Activated naive CD4-positive, alpha-beta T cell treated with anti-CD3 and anti-CD28 coated beads, Interleukin-2, amount 10 ng/mL, durations not matched to agents 7 days and 5 days (primary cell): Measurements from ENCODE around the gene AKAP8.
"Not testable (repeated sequence)": the region's sequence is repeated elsewhere in the genome, so short reads cannot be mapped to it uniquely, and the experiment has no call there.

Experiments used
- CTCF ChIA-PET: fragments of 350-600 bp; sonication (Branson Sonifier 250); formaldehyde crosslinking; loops from one replicate; lab custom pipeline; 2021; ENCODE audit warnings: antibody characterized with exemption; lab: Charles Lee
- DNase-seq: peaks from one replicate; pipeline ENCODE4 v3.0.0-alpha.2; 2020
- H3K27ac Mint-ChIP-seq: one replicate; pipeline ENCODE4 v1.8.0; 2021; ENCODE audit warnings: mild to moderate bottlenecking, moderate library complexity, mixed read lengths
- H3K27me3 Mint-ChIP-seq: one replicate; pipeline ENCODE4 v1.8.0; 2021; ENCODE audit warnings: mild to moderate bottlenecking, mixed read lengths
- H3K36me3 Mint-ChIP-seq: one replicate; pipeline ENCODE4 v1.8.0; 2021; ENCODE audit warnings: mixed read lengths
- H3K4me1 Mint-ChIP-seq: one replicate; pipeline ENCODE4 v1.8.0; 2021; ENCODE audit warnings: mixed read lengths
- H3K4me3 Mint-ChIP-seq: one replicate; pipeline ENCODE4 v1.8.0; 2021; ENCODE audit warnings: mild to moderate bottlenecking, moderate library complexity, mixed read lengths
- H3K9me3 Mint-ChIP-seq: one replicate; pipeline ENCODE4 v1.8.0; 2021; ENCODE audit warnings: mixed read lengths

AKAP8 gene

GRCh38 chr19:15373644-15374043 lies 5.9 kb downstream of the AKAP8 start:
- CTCF ChIA-PET = no interaction called here
- H3K36me3 Mint-ChIP-seq = peaks cover 31% of the 10 kb centered on the region
- no peak for DNase-seq
- no peaks in the 10 kb centered on the region for H3K27me3 Mint-ChIP-seq
- H3K4me3 Mint-ChIP-seq = no peak overlapping the region
- H3K4me1 Mint-ChIP-seq = peaks cover 23% of the 10 kb centered on the region
- H3K9me3 Mint-ChIP-seq = no peaks in the 10 kb centered on the region
- no peak overlapping the region for H3K27ac Mint-ChIP-seq

DNA sequence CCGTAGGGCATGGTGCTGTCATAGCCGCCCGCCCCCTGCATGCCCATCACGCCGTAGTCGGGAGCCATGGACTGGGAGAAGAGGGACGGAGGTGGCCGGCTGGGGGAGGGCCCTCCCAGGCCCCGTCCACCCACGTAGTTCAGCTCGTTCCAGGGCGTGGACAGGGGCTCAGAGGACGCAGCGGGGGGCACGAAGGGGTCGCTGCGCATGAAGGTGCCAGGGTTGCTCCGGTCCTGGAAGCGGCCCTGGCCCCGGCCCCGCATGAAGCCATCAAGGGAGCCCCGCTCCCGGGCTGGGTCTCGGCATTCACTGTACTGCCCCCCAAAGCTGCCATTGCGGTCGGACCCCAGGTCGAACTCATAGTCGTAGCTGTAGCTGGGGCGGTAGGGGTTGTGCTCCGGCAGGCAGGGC lies 6.7 kb downstream of the AKAP8 start:
- Mint-ChIP-seq H3K4me3 (no peak overlapping the region), H3K4me1 (peaks cover 17% of the 10 kb centered on the region), H3K27me3 (no peaks in the 10 kb centered on the region), H3K36me3 (peaks cover 31% of the 10 kb centered on the region), H3K9me3 (no peaks in the 10 kb centered on the region), H3K27ac (no peak overlapping the region)
- CTCF ChIA-PET = no interaction called here
- DNase-seq = no peak

DNA sequence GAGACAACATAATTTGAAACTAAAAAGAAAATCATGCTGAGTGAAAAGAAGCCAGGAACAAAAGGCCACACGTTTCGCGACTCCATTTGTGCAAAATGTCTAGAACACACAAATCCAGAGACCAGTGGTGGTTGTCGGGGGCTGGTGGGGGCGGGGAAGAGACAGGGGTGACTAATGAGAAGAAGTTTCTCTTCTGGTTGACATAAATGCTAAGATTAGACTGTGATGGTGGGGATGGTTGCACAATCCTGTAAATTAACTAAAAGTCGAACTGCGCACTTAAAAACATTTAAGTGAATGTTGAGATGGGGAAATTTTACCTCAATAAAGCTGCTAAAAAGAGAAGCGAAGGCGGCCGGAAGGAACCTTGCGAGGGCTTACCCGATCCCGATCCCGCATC lies 7.1 kb downstream of the AKAP8 start:
- Mint-ChIP-seq H3K9me3 (no peaks in the 10 kb centered on the region), H3K27ac (no peak overlapping the region), H3K27me3 (no peaks in the 10 kb centered on the region), H3K4me3 (no peak overlapping the region), H3K4me1 (peaks cover 13% of the 10 kb centered on the region), H3K36me3 (peaks cover 31% of the 10 kb centered on the region)
- CTCF ChIA-PET = no interaction called here
- DNase-seq = no peak

GRCh38 chr19:15371786-15372380 lies 7.7 kb downstream of the AKAP8 start:
- CTCF ChIA-PET = no interaction called here
- Mint-ChIP-seq H3K27ac (no peak overlapping the region), H3K4me1 (peaks cover 8% of the 10 kb centered on the region), H3K9me3 (no peaks in the 10 kb centered on the region), H3K36me3 (peaks cover 31% of the 10 kb centered on the region), H3K27me3 (no peaks in the 10 kb centered on the region), H3K4me3 (no peak overlapping the region)
- no peak for DNase-seq

- CTCF ChIA-PET = no interaction called here
- Mint-ChIP-seq H3K36me3 (peaks cover 33% of the 10 kb centered on the region), H3K4me3 (no peak overlapping the region), H3K9me3 (no peaks in the 10 kb centered on the region), H3K27me3 (no peaks in the 10 kb centered on the region), H3K4me1 (peaks cover 4% of the 10 kb centered on the region), H3K27ac (no peak overlapping the region)
- no peak for DNase-seq
Observed at GRCh38 chr19:15371119-15371518, 8.5 kb downstream of the AKAP8 start.

- Mint-ChIP-seq H3K4me3 (no peak overlapping the region), H3K27me3 (no peaks in the 10 kb centered on the region), H3K36me3 (peaks cover 41% of the 10 kb centered on the region), H3K9me3 (no peaks in the 10 kb centered on the region), H3K27ac (no peak overlapping the region), H3K4me1 (no peaks in the 10 kb centered on the region)
- CTCF ChIA-PET = no interaction called here
- no peak for DNase-seq
Observed at GRCh38 chr19:15369594-15369891, 10.0 kb downstream of the AKAP8 start.

- H3K27me3 Mint-ChIP-seq = no peaks in the 10 kb centered on the region
- H3K9me3 Mint-ChIP-seq = no peaks in the 10 kb centered on the region
- no peak overlapping the region for H3K4me3 Mint-ChIP-seq
- H3K4me1 Mint-ChIP-seq = no peaks in the 10 kb centered on the region
- no peak for DNase-seq
- CTCF ChIA-PET = no interaction called here
- no peak overlapping the region for H3K27ac Mint-ChIP-seq
- peaks cover 41% of the 10 kb centered on the region for H3K36me3 Mint-ChIP-seq
Observed at GRCh38 chr19:15368798-15369593, 10.6 kb downstream of the AKAP8 start.

DNA sequence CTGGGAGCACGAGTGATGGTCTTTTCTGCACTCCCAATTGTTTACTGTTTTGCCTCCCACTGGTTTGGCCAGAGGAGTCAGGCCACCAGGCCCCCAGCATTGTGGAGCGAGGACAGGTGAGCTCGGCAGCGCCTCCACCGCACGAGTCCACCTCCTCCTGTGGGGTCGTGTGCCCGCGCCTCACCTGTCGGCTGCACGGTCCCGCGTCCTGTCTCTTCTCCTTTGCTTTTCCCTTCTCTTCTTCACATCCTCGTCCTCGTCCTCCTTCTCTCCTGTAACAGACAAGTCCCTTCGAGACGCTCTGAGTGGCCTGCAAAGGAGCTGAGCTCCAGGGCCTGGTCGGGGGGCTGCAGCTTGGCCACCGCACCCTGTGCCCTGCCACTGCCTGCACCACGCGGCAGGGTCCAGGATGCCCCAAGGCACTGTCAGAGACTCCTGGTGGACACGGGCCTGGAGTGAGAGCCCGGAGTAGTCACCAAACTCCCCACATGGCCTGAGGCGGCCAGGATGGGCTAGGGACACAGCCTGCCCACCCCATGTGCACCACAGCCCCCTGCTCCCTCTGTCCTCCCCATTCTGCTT lies 11.4 kb downstream of the AKAP8 start:
- Mint-ChIP-seq H3K36me3 (peaks cover 42% of the 10 kb centered on the region), H3K27me3 (no peaks in the 10 kb centered on the region), H3K4me3 (no peak overlapping the region), H3K27ac (no peak overlapping the region), H3K4me1 (no peaks in the 10 kb centered on the region), H3K9me3 (no peaks in the 10 kb centered on the region)
- no peak for DNase-seq
- CTCF ChIA-PET = no interaction called here

DNA sequence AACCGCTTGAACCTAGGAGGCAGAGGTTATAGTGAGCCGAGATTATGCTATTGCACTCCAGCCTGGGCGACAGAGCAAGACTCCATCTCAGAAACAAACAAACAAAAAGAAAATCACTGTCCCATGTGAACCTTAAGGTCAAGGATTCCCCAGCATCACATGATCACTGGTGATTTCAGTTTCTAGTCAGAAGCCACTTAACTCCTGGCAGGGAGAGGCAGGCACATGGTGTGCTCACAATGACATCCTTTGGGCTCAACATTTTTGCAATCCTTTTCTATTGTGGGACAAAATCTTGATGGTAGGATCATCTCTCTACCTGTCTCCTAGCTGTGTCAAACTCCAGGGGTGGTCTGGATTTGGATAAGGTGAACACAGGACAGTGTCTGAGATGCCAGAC lies 12.1 kb downstream of the AKAP8 start:
- Mint-ChIP-seq H3K4me1 (no peaks in the 10 kb centered on the region), H3K36me3 (peaks cover 38% of the 10 kb centered on the region), H3K9me3 (no peaks in the 10 kb centered on the region), H3K4me3 (no peak overlapping the region), H3K27ac (no peak overlapping the region), H3K27me3 (no peaks in the 10 kb centered on the region)
- DNase-seq = no peak
- CTCF ChIA-PET = no interaction called here

DNA sequence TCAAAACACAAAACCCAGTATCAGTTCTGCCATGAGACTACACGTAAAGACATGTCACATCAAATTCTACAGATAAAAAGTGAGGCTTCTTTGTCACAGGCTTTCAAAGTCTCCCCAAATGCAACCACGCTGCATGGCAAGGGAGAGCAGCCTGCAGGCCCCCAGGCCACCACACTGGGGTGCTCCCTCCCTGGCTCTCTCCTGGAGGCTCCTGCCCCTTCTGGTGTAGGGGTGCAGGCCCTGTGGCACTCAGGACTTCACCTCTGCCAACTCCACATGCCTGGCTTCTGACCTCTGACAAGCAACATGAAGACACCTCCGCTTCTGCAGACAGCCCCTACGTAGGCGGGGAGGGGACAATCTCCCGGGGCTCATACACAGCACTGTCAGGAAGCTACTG lies 14.3 kb downstream of the AKAP8 start:
- Mint-ChIP-seq H3K4me3 (no peak overlapping the region), H3K4me1 (peaks cover 7% of the 10 kb centered on the region), H3K36me3 (peaks cover 42% of the 10 kb centered on the region), H3K27me3 (no peaks in the 10 kb centered on the region), H3K9me3 (no peaks in the 10 kb centered on the region), H3K27ac (no peak overlapping the region)
- CTCF ChIA-PET = interaction anchor here (1.2 kb wide), 1 partner anchor 102 kb away, joined by 3 read pairs; no protein-coding TSS in a partner anchor
- no peak for DNase-seq

DNA sequence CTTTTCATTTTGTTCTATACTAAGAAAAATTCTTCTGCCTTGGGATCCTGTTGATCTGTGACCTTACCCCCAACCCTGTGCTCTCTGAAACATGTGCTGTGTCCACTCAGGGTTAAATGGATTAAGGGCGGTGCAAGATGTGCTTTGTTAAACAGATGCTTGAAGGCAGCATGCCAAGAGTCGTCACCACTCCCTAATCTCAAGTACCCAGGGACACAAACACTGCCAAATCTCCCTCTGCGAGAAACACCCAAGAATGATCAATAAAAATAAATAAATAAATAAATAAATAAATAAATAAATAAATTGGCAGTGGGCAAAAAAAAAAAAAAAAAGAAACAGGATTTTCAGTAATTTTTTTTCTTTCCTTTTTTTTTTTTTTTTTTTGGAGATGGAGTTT lies 15.8 kb downstream of the AKAP8 start:
- H3K27ac Mint-ChIP-seq = not testable (repeated sequence)
- peaks cover 41% of the 10 kb centered on the region for H3K36me3 Mint-ChIP-seq

DNA sequence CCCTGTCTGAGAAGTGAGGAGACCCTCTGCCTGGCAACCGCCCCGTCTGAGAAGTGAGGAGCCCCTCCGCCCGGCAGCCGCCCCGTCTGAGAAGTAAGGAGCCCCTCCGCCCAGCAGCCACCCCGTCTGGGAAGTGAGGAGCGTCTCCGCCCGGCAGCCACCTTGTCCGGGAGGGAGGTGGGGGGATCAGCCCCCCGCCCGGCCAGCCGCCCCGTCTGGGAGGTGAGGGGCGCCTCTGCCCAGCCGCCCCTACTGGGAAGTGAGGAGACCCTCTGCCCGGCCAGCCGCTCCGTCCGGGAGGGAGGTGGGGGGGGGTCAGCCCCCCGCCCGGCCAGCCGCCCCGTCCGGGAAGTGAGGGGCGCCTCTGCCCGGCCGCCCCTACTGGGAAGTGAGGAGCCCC lies 16.5 kb downstream of the AKAP8 start:
- CTCF ChIA-PET, H3K27me3 Mint-ChIP-seq, H3K27ac Mint-ChIP-seq, DNase-seq, H3K4me1 Mint-ChIP-seq, H3K4me3 Mint-ChIP-seq, H3K9me3 Mint-ChIP-seq: not testable (repeated sequence)
- peaks cover 43% of the 10 kb centered on the region for H3K36me3 Mint-ChIP-seq

More for the DNA sequence above, 15.8 kb downstream of the AKAP8 start:
- DNase-seq, H3K4me1 Mint-ChIP-seq, CTCF ChIA-PET, H3K9me3 Mint-ChIP-seq, H3K27me3 Mint-ChIP-seq, H3K4me3 Mint-ChIP-seq: not testable (repeated sequence)

- peak overlapping the region; percentile 55 for H3K27ac Mint-ChIP-seq
- H3K4me3 Mint-ChIP-seq, DNase-seq, H3K9me3 Mint-ChIP-seq, H3K4me1 Mint-ChIP-seq, H3K27me3 Mint-ChIP-seq: not testable (repeated sequence)
- H3K36me3 Mint-ChIP-seq = peaks cover 47% of the 10 kb centered on the region
- CTCF ChIA-PET = interaction anchor here (0.6 kb wide), 1 partner anchor 67 kb away, joined by 3 read pairs; no protein-coding TSS in a partner anchor
Observed at GRCh38 chr19:15360015-15360414, 19.6 kb downstream of the AKAP8 start.

GRCh38 chr19:15358918-15359317 lies 20.7 kb downstream of the AKAP8 start:
- H3K27ac Mint-ChIP-seq = no peak overlapping the region
- no peak overlapping the region for H3K4me3 Mint-ChIP-seq
- H3K36me3 Mint-ChIP-seq = peaks cover 56% of the 10 kb centered on the region
- peaks cover 8% of the 10 kb centered on the region for H3K4me1 Mint-ChIP-seq
- DNase-seq = no peak
- H3K27me3 Mint-ChIP-seq = no peaks in the 10 kb centered on the region
- no peaks in the 10 kb centered on the region for H3K9me3 Mint-ChIP-seq
- CTCF ChIA-PET = interaction anchor here (1.7 kb wide), 1 partner anchor 61 kb away, joined by 4 read pairs; no protein-coding TSS in a partner anchor

DNA sequence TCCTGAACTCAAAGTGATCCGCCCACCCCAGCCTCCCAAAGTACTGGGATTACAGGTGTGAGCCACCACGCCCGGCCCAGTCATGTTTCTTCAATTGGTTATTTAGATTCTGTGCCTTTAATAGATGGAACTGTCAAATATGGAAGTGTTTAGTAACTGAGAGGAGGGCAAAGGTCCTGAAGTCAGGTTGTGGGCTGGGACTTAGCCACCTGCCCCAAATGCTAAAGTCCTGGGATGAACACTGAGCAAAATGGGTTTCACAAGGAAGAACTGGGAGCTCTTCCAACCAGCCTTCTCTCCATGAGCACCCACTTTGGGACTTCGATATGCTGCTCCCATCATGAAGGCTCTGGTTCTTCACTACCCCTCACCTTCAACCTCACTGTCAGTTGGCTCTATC lies 21.7 kb downstream of the AKAP8 start:
- CTCF ChIA-PET = interaction anchor here (0.6 to 1.7 kb wide), 2 partner anchors 62 to 1205 kb away, joined by 3 to 4 read pairs; no protein-coding TSS in a partner anchor

More for the DNA sequence above, 21.7 kb downstream of the AKAP8 start:
- H3K27ac Mint-ChIP-seq = no peak overlapping the region
- H3K4me3 Mint-ChIP-seq = no peak overlapping the region
- H3K4me1 Mint-ChIP-seq = peaks cover 8% of the 10 kb centered on the region
- H3K27me3 Mint-ChIP-seq = no peaks in the 10 kb centered on the region
- H3K9me3 Mint-ChIP-seq = no peaks in the 10 kb centered on the region
- peaks cover 54% of the 10 kb centered on the region for H3K36me3 Mint-ChIP-seq
- DNase-seq = no peak
